SK-N-SH (cell line): ENCODE data around the gene OR4M1. TPM values are rescaled to one million over a fixed set of nuclear protein-coding genes. Genes with fewer than 3 reads are reported as not detected.

ENCODE experiments used
- CTCF ChIA-PET: fragments of 300-600, 350-600 bp; formaldehyde crosslinking; extraction: SDS; loops from one replicate; lab custom pipeline; 2021; lab: Yijun Ruan, JAX
- POLR2A ChIA-PET: fragments of 350-600 bp; sonication (Branson Sonifier 250); formaldehyde crosslinking; extraction: SDS; loops from one replicate; lab custom pipeline; 2020; ENCODE audit warnings: antibody characterized with exemption, inconsistent platforms; lab: Yijun Ruan, JAX
- DNase-seq: peaks from one replicate; pipeline ENCODE4 v3.0.0; 2012
- H2AFZ ChIP-seq: fragments of 200-600 bp; sonication (generic); 2 replicates; pipeline ENCODE4 v1.8.1; 2016; ENCODE audit warnings: antibody characterized with exemption, mild to moderate bottlenecking, low read depth
- H3F3A ChIP-seq: fragments of 200-600 bp; sonication (generic); replicated peaks from 2 replicates; pipeline ENCODE3; 2016; ENCODE audit warnings: antibody characterized with exemption, mild to moderate bottlenecking; ENCODE audit not compliant: insufficient read depth
- H3K27ac ChIP-seq, 2 experiments: fragments of 200-500 bp in 1 of 2; fragments of 200-600 bp in 1 of 2; sonication (Bioruptor generic) in 1 of 2; sonication (generic), shearing (Covaris generic) in 1 of 2; 2 replicates each; pipeline versions ENCODE4 v1.5.1 to v1.6.1; 2014 to 2016; ENCODE audit warnings: low read depth in 2 of 2, inconsistent platforms in 1 of 2, low read length in 1 of 2, mild to moderate bottlenecking in 1 of 2, mixed read lengths in 1 of 2
- H3K27me3 ChIP-seq: fragments of 200-600 bp; sonication (generic), shearing (Covaris generic); 2 replicates; pipeline ENCODE4 v1.6.1; 2016; ENCODE audit warnings: mixed run types; ENCODE audit not compliant: insufficient read depth
- H3K36me3 ChIP-seq, 2 experiments: fragments of 200-500 bp in 1 of 2; fragments of 200-600 bp in 1 of 2; sonication (Bioruptor generic) in 1 of 2; sonication (generic) in 1 of 2; replicated peaks in 1 of 2; 2 replicates each; pipeline versions ENCODE3 to v1.5.1; 2014 to 2016; ENCODE audit warnings: low read length in 1 of 2, mild to moderate bottlenecking in 1 of 2; ENCODE audit not compliant: insufficient read depth in 2 of 2, control insufficient read depth in 1 of 2
- H3K4me1 ChIP-seq, 2 experiments: fragments of 200-500 bp in 1 of 2; fragments of 200-600 bp in 1 of 2; sonication (Bioruptor generic) in 1 of 2; sonication (generic), shearing (Covaris generic) in 1 of 2; 2 replicates each; pipeline versions ENCODE4 v1.5.1 to v1.6.1; 2014 to 2016; ENCODE audit warnings: low read depth in 1 of 2, low read length in 1 of 2, mixed run types in 1 of 2; ENCODE audit not compliant: insufficient read depth in 2 of 2, control insufficient read depth in 1 of 2
- H3K4me2 ChIP-seq: fragments of 200-600 bp; sonication (generic), shearing (Covaris generic); 2 replicates; pipeline ENCODE4 v1.6.1; 2017; ENCODE audit warnings: mixed run types
- H3K4me3 ChIP-seq, 2 experiments: fragments of 200-500 bp in 1 of 2; fragments of 200-600 bp in 1 of 2; sonication (Bioruptor generic) in 1 of 2; sonication (generic), shearing (Covaris generic) in 1 of 2; 2 replicates each; pipeline versions ENCODE4 v1.5.1 to v1.8.1; 2014 to 2016; ENCODE audit warnings: low read depth in 2 of 2, inconsistent platforms in 1 of 2, low read length in 1 of 2, mild to moderate bottlenecking in 1 of 2, mixed read lengths in 1 of 2, moderate library complexity in 1 of 2
- H3K79me2 ChIP-seq: fragments of 200-600 bp; sonication (generic); 2 replicates; pipeline ENCODE4 v1.8.1; 2017; ENCODE audit warnings: mild to moderate bottlenecking; ENCODE audit not compliant: insufficient read depth
- H3K9ac ChIP-seq: fragments of 200-600 bp; sonication (generic); 2 replicates; pipeline ENCODE4 v1.6.1; 2017; ENCODE audit warnings: mixed run types
- H3K9me2 ChIP-seq: fragments of 200-600 bp; sonication (generic); 2 replicates; pipeline ENCODE4 v1.6.1; 2017; ENCODE audit warnings: mixed run types
- H3K9me3 ChIP-seq: fragments of 200-600 bp; sonication (generic); 2 replicates; pipeline ENCODE4 v1.6.1; 2017; ENCODE audit warnings: mixed run types, mild to moderate bottlenecking, moderate library complexity
- H4K20me1 ChIP-seq: fragments of 200-600 bp; sonication (generic); 2 replicates; pipeline ENCODE4 v1.6.1; 2017; ENCODE audit warnings: mild to moderate bottlenecking, mixed run types; ENCODE audit not compliant: insufficient read depth
- ELF1 ChIP-seq: IDR thresholded peaks from 2 replicates; pipeline ENCODE4 v1.4.0; 2012
- EP300 ChIP-seq, 2 experiments: IDR thresholded peaks; 2 replicates each; pipeline versions ENCODE4 v1.4.0 to v1.6.1; 2012; ENCODE audit warnings: borderline replicate concordance in 1 of 2, low read depth in 1 of 2, low read length in 1 of 2
- FOXJ3 ChIP-seq: sonication (generic); formaldehyde crosslinking; IDR thresholded peaks from 2 replicates; pipeline ENCODE4 v1.5.1; 2020; ENCODE audit warnings: mild to moderate bottlenecking, missing genetic modification reagents
- FOXM1 ChIP-seq: IDR thresholded peaks from 2 replicates; pipeline ENCODE4 v1.4.0; 2012; ENCODE audit warnings: low read depth, mild to moderate bottlenecking
- GABPA ChIP-seq: IDR thresholded peaks from 2 replicates; pipeline ENCODE4 v1.4.0; 2012; ENCODE audit warnings: low read depth, mild to moderate bottlenecking
- JUND ChIP-seq: IDR thresholded peaks from 2 replicates; pipeline ENCODE4 v1.4.0; 2012
- MAX ChIP-seq: IDR thresholded peaks from 2 replicates; pipeline ENCODE4 v1.4.0; 2012; ENCODE audit warnings: low read depth
- PBX3 ChIP-seq: IDR thresholded peaks from 2 replicates; pipeline ENCODE4; 2012
- POLR2AphosphoS5 ChIP-seq: IDR thresholded peaks from 2 replicates; pipeline ENCODE4 v1.6.1; 2012; ENCODE audit warnings: low read depth, low read length
- RAD21 ChIP-seq: IDR thresholded peaks from 2 replicates; pipeline ENCODE4 v1.6.1; 2012; ENCODE audit warnings: mild to moderate bottlenecking, low read length
- RCOR1 ChIP-seq: fragments of 150-350 bp; IDR thresholded peaks from 2 replicates; pipeline ENCODE4 v1.6.1; 2017; ENCODE audit warnings: antibody characterized with exemption, low read length
- RXRA ChIP-seq: IDR thresholded peaks from 2 replicates; pipeline ENCODE4 v1.4.0; 2012; ENCODE audit warnings: low read depth, mild to moderate bottlenecking, borderline replicate concordance
- SIN3A ChIP-seq: IDR thresholded peaks from 2 replicates; pipeline ENCODE4 v1.6.1; 2012; ENCODE audit warnings: low read depth, mild to moderate bottlenecking, low read length, moderate library complexity, borderline replicate concordance
- SMC3 ChIP-seq: IDR thresholded peaks from 2 replicates; pipeline ENCODE4 v1.6.1; 2012; ENCODE audit warnings: low read depth, low read length, improper control_type of control experiment
- TAF1 ChIP-seq: IDR thresholded peaks from 2 replicates; pipeline ENCODE4 v1.6.1; 2012; ENCODE audit warnings: low read depth, mild to moderate bottlenecking, low read length, moderate library complexity, borderline replicate concordance
- USF1 ChIP-seq: IDR thresholded peaks from 2 replicates; pipeline ENCODE4 v1.4.0; 2012; ENCODE audit warnings: low read depth, borderline replicate concordance
- USF2 ChIP-seq: fragments of 150-350 bp; IDR thresholded peaks from 2 replicates; pipeline ENCODE4 v1.6.1; 2017; ENCODE audit warnings: antibody characterized with exemption, low read length, low read depth, borderline replicate concordance
- YY1 ChIP-seq: IDR thresholded peaks from 2 replicates; pipeline ENCODE4 v1.4.0; 2012; ENCODE audit warnings: low read depth, mild to moderate bottlenecking
- ZBTB33 ChIP-seq: IDR thresholded peaks from 2 replicates; pipeline ENCODE4 v1.4.0; 2012; ENCODE audit warnings: low read depth, borderline replicate concordance
- WGBS: methylation state at CpG from one replicate; pipeline ENCODE4 v1.1.6; 2017; ENCODE audit warnings: low lambda C conversion rate; 5-methylcytosine and 5-hydroxymethylcytosine counted together
- polyA plus RNA-seq, 3 experiments: library from polyadenylated mRNA; depleted of rRNA; stranded (reverse); fragments of >200 nt; gene quantifications; 2 replicates each; pipeline ENCODE4 v1.2.3, GENCODE V29; 2012

Gene OR4M1
- polyA plus RNA-seq, 1 of the 3 experiments (the other 2 are of a cell fraction) = not detected

GRCh38 chr14:19823178-19823577, 49.9 kb downstream of the OR4M1 start:
- WGBS = 0% methylated on average over 1 of the region's 1 CpG
- Histone ChIP-seq H3K9me2 (no peaks in the 10 kb centered on the region), H3K36me3 (no peaks in the 10 kb centered on the region), H3K9ac (no peak overlapping the region), H2AFZ (no peak overlapping the region), H3K4me1 (no peaks in the 10 kb centered on the region), H3F3A (no peaks in the 10 kb centered on the region), H3K27me3 (no peaks in the 10 kb centered on the region), H3K4me2 (no peak overlapping the region), H3K79me2 (no peaks in the 10 kb centered on the region), H3K4me3 (no peak overlapping the region), H3K9me3 (no peaks in the 10 kb centered on the region), H3K27ac (no peak overlapping the region; a peak in 1 of 4 replicates), H4K20me1 (no peaks in the 10 kb centered on the region)
- POLR2A ChIA-PET = no interaction called here
- no peak for DNase-seq
- TF ChIP-seq FOXJ3 (CRISPR knock-in tag) (no peak), SIN3A (no peak), PBX3 (no peak), RAD21 (no peak), ZBTB33 (no peak), USF1 (no peak), GABPA (no peak), USF2 (no peak), JUND (no peak), SMC3 (no peak)
- CTCF ChIA-PET = no interaction called here

GRCh38 chr14:19823765-19824164, 50.5 kb downstream of the OR4M1 start:
- Histone ChIP-seq H3K4me1 (no peaks in the 10 kb centered on the region), H3K4me2 (no peak overlapping the region), H3F3A (no peaks in the 10 kb centered on the region), H3K27ac (no peak overlapping the region; a peak in 1 of 4 replicates), H4K20me1 (no peaks in the 10 kb centered on the region), H3K9me3 (no peaks in the 10 kb centered on the region), H3K27me3 (no peaks in the 10 kb centered on the region), H3K79me2 (no peaks in the 10 kb centered on the region), H2AFZ (no peak overlapping the region), H3K4me3 (no peak overlapping the region), H3K36me3 (no peaks in the 10 kb centered on the region), H3K9me2 (no peaks in the 10 kb centered on the region), H3K9ac (no peak overlapping the region)
- POLR2A ChIA-PET = no interaction called here
- WGBS = 0% methylated on average over 1 of the region's 1 CpG
- no peak for DNase-seq
- CTCF ChIA-PET = no interaction called here
- TF ChIP-seq MAX (no peak), PBX3 (no peak), FOXM1 (no peak), USF1 (no peak), JUND (no peak), ELF1 (no peak), EP300 (IDR thresholded peaks at IDR 0.05; ENCODE audit: borderline replicate concordance in 1 of 2, low read depth in 1 of 2, low read length in 1 of 2) (no peak), ZBTB33 (no peak), RAD21 (no peak), GABPA (no peak), RCOR1 (no peak), YY1 (no peak), POLR2AphosphoS5 (no peak), RXRA (no peak), TAF1 (no peak)
